Neural cell (in vitro differentiated cells): Measurements from ENCODE around the gene TMEM30A.

Experiments
- CTCF ChIP-seq: fragments of 450-650 bp; IDR thresholded peaks from 2 replicates; pipeline ENCODE4 v1.5.1; 2014; ENCODE audit warnings: antibody characterized with exemption, mild to moderate bottlenecking, moderate library complexity; ENCODE audit not compliant: poor library complexity, severe bottlenecking
- EP300 ChIP-seq: fragments of 450-650 bp; conservative IDR thresholded peaks from 2 replicates; pipeline ENCODE4 v1.6.1; 2014; ENCODE audit warnings: antibody characterized with exemption, mild to moderate bottlenecking, moderate library complexity; ENCODE audit not compliant: poor library complexity, severe bottlenecking
- EZH2 ChIP-seq: fragments of 200-600, 300-800 bp; shearing (Covaris generic), sonication (generic); IDR thresholded peaks from 2 replicates; pipeline ENCODE4 v1.6.1; 2014; ENCODE audit warnings: antibody characterized with exemption, low read length, borderline replicate concordance, mild to moderate bottlenecking; ENCODE audit not compliant: insufficient read depth, poor library complexity, severe bottlenecking
- POLR2AphosphoS5 ChIP-seq: IDR thresholded peaks from 2 replicates; pipeline ENCODE4 v1.6.1; 2012
- RAD21 ChIP-seq: fragments of 450-650 bp; conservative IDR thresholded peaks from 2 replicates; pipeline ENCODE4 v1.6.1; 2014; ENCODE audit warnings: antibody characterized with exemption, mild to moderate bottlenecking, moderate library complexity
- SMC3 ChIP-seq: fragments of 450-650 bp; conservative IDR thresholded peaks from 2 replicates; pipeline ENCODE4 v1.6.1; 2014; ENCODE audit warnings: antibody characterized with exemption, mild to moderate bottlenecking, moderate library complexity; ENCODE audit not compliant: poor library complexity

- TF ChIP-seq POLR2AphosphoS5 = no peak
- no peak for TF ChIP-seq CTCF
- no peak for TF ChIP-seq SMC3
- no peak for TF ChIP-seq EP300
- no peak for TF ChIP-seq RAD21
- no peak for TF ChIP-seq EZH2
These were observed 70.9 kb downstream of the TMEM30A start for GRCh38 chr6:75213732-75214131.
